ENCODE measurements around the gene ARID1A.
"Not testable (repeated sequence)": the region's sequence is repeated elsewhere in the genome, so short reads cannot be mapped to it uniquely, and the experiment has no call there.

Gene ARID1A

GRCh38 chr1:26789931-26790330, 94.1 kb downstream of the ARID1A start:
- DNase-seq: no peak

GRCh38 chr1:26790551-26790953, 94.7 kb downstream of the ARID1A start:
- DNase-seq: no peak

- DNase-seq: no peak
Observed at GRCh38 chr1:26791148-26791547, 95.3 kb downstream of the ARID1A start.

- DNase-seq: no peak
Observed at GRCh38 chr1:26791626-26792025, 95.8 kb downstream of the ARID1A start.

- DNase-seq: no peak
Observed at GRCh38 chr1:26792924-26793323, 97.1 kb downstream of the ARID1A start.

- DNase-seq: no peak
Observed at GRCh38 chr1:26794391-26794790, 98.6 kb downstream of the ARID1A start.

- DNase-seq: no peak
Observed at GRCh38 chr1:26797627-26798026, 101.8 kb downstream of the ARID1A start.

- DNase-seq: no peak
Observed at GRCh38 chr1:26799479-26800142, 103.8 kb downstream of the ARID1A start.

GRCh38 chr1:26803932-26804331, 108.1 kb downstream of the ARID1A start:
- not testable (repeated sequence) for DNase-seq

- not testable (repeated sequence) for DNase-seq
Observed at GRCh38 chr1:26810105-26810504, 114.3 kb downstream of the ARID1A start.

GRCh38 chr1:26811057-26811456, 115.2 kb downstream of the ARID1A start:
- no peak for DNase-seq

GRCh38 chr1:26811708-26812107, 115.9 kb downstream of the ARID1A start:
- DNase-seq: no peak

- no peak for DNase-seq
Observed at GRCh38 chr1:26814377-26814776, 118.6 kb downstream of the ARID1A start.

GRCh38 chr1:26814893-26815292, 119.1 kb downstream of the ARID1A start:
- no peak for DNase-seq

GRCh38 chr1:26820784-26821269, 125.0 kb downstream of the ARID1A start:
- DNase-seq: no peak

- DNase-seq: no peak
Observed at GRCh38 chr1:26822737-26823395, 127.1 kb downstream of the ARID1A start.

GRCh38 chr1:26824731-26825130, 128.9 kb downstream of the ARID1A start:
- no peak for DNase-seq

- DNase-seq: no peak
Observed at GRCh38 chr1:26826261-26827105, 130.7 kb downstream of the ARID1A start, which contains the start of gene ZDHHC18. Gene ZDHHC18 (plus strand): TSS chr1:26826688. CDS start chr1:26826805, 117 bp downstream.

GRCh38 chr1:26827106-26827604, 131.3 kb downstream of the ARID1A start:
- no peak for DNase-seq

GRCh38 chr1:26827663-26828062, 131.8 kb downstream of the ARID1A start:
- DNase-seq: no peak

- DNase-seq: no peak
Observed at GRCh38 chr1:26828411-26828991, 132.7 kb downstream of the ARID1A start.

GRCh38 chr1:26829184-26829911, 133.5 kb downstream of the ARID1A start:
- DNase-seq: no peak

Measured in NCI-H1417 treated with DMSO at 0.1 percent for 48 hours (cell line).